NB4 (cell line): ENCODE results near the gene BAZ2A.

Source experiments
- CTCF ChIP-seq: IDR thresholded peaks from one replicate; pipeline ENCODE4 v1.5.1; 2012; ENCODE audit warnings: low read depth, low read length
- MAX ChIP-seq: IDR thresholded peaks from 2 replicates; pipeline ENCODE4 v1.6.1; 2011; ENCODE audit warnings: low read depth, low read length
- POLR2A ChIP-seq: IDR thresholded peaks from 2 replicates; pipeline ENCODE4 v1.6.1; 2011; ENCODE audit warnings: mild to moderate bottlenecking; ENCODE audit not compliant: insufficient read length; ENCODE audit errors: extremely low read depth

- no peak for TF ChIP-seq CTCF
- TF ChIP-seq POLR2A: no peak
- no peak for TF ChIP-seq MAX
These were observed 38.0 kb upstream of the BAZ2A start for GRCh38 chr12:56668197-56668457.
